K562 (cell line): Measurements from ENCODE around the gene KITLG.

Experiments used
- CSDE1 ChIP-seq, 2 experiments: fragments of 450-650 bp; IDR thresholded peaks; 2 replicates each; pipeline ENCODE4 v1.6.1; 2016; ENCODE audit warnings: mild to moderate bottlenecking in 1 of 2
- CTCF ChIP-seq, 3 experiments: IDR thresholded peaks in 2 of 3; conservative IDR thresholded peaks in 1 of 3; 2 replicates each; pipeline ENCODE4 v1.5.1; 2011 to 2012; ENCODE audit warnings: low read length in 3 of 3, mild to moderate bottlenecking in 3 of 3, control low read depth in 2 of 3, improper control_type of control experiment in 1 of 3, inconsistent platforms in 1 of 3, low read depth in 1 of 3, mixed read lengths in 1 of 3, moderate library complexity in 1 of 3; ENCODE audit not compliant: insufficient read depth in 2 of 3
- EGR1 ChIP-seq: fragments of 450-650 bp; conservative IDR thresholded peaks from 2 replicates; pipeline ENCODE4 v1.6.1; 2017; ENCODE audit warnings: mild to moderate bottlenecking
- ZNF146 ChIP-seq: IDR thresholded peaks from one replicate; pipeline ENCODE4 v1.6.1; 2018; ENCODE audit warnings: missing compliant biosample characterization; ENCODE audit not compliant: unreplicated experiment

- TF ChIP-seq EGR1 = no peak
- no peak for TF ChIP-seq CTCF (IDR thresholded peaks at IDR 0.05 in 2 of 3, conservative IDR thresholded peaks at IDR 0.05 in 1 of 3; ENCODE audit: insufficient read depth in 2 of 3, low read depth in 1 of 3, low read length in 3 of 3)
- no peak for TF ChIP-seq ZNF146 (CRISPR knock-in tag)
- TF ChIP-seq CSDE1 (IDR thresholded peaks at IDR 0.05) = no peak
Observed at GRCh38 chr12:88580051-88580871, at the start of gene KITLG.
